ENCODE measurements around the gene ZNF573.
"Not testable (repeated sequence)": the region's sequence is repeated elsewhere in the genome, so short reads cannot be mapped to it uniquely, and the experiment has no call there.

Gene ZNF573

DNA sequence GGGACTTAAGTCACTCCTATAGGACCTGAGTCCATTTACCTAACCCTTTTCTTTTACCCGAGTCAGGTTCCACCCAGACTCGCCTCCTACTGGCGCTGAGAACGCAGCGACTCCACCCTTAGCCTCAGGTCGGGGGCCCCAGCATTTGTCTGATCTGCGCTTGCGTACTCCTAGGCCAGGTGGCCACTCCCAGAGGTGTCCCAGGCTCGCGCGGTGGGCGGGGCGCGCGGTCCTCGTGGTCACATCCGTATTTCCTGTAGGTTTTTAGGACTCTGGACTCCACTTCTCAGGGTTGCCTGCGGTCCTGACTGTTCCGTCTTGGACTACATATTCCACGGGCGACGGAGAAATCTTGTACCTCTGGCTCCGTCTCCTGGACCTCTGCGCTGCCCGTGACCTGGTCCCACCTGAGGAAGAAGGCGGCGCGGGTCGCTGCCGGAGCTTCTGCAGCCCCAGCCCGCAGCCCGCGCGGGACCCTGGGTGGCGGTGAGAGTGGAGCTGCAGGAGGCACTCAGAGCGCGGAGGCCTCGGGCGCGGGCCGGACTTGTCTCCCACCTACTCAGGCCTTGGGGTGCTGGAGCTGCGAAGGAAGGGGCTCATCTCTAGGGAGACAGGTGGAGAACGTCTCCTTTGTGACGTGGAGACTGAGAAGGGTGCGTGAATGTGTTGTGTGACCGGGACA, 11.0 kb upstream of the ZNF573 start:
- TF ChIP-seq, protein P1, sequence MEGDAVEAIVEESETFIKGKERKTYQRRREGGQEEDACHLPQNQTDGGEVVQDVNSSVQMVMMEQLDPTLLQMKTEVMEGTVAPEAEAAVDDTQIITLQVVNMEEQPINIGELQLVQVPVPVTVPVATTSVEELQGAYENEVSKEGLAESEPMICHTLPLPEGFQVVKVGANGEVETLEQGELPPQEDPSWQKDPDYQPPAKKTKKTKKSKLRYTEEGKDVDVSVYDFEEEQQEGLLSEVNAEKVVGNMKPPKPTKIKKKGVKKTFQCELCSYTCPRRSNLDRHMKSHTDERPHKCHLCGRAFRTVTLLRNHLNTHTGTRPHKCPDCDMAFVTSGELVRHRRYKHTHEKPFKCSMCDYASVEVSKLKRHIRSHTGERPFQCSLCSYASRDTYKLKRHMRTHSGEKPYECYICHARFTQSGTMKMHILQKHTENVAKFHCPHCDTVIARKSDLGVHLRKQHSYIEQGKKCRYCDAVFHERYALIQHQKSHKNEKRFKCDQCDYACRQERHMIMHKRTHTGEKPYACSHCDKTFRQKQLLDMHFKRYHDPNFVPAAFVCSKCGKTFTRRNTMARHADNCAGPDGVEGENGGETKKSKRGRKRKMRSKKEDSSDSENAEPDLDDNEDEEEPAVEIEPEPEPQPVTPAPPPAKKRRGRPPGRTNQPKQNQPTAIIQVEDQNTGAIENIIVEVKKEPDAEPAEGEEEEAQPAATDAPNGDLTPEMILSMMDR (IDR thresholded peaks at IDR 0.05; ENCODE audit: control insufficient read depth, insufficient read depth, low read depth, low read length, missing control alignments): no peak
- DNase-seq (ENCODE audit: low read depth): no peak

DNA sequence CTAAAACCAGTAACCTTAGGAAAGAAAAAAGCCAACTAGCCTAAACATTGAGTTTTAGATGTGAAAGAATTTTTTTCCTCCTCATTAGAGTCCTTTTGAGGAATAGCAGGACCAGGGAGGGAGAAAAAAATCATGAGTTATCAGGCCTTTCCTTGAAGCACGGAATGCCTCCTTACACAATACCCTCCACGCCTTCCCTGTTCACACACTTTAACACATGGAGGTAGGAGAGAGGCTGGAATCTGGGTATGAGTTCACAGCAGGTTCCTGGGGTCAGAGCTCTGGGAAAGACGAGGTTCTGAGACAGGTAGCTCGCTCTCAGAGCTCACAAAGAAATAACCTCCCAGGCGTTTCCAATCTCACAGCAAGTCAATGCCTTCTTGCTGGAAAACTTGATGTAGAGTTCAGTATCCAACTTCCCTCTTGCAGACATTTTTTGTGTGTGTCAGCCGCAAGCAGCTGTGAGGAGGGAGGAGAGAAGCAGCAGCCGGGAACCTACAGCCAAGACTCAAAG, 716 bp downstream of the ZNF573 start:
- H3K4me3 ChIP-seq (ENCODE audit: control insufficient read depth, low read depth, low read length): peak overlapping the region; percentile 66
- TF ChIP-seq, protein P1 (IDR thresholded peaks at IDR 0.05; ENCODE audit: control insufficient read depth, insufficient read depth, low read depth, low read length, missing control alignments): no peak
- no peak for DNase-seq (ENCODE audit: low read depth)

More for the DNA sequence above, 11.0 kb upstream of the ZNF573 start:
- H3K4me3 ChIP-seq (ENCODE audit: control insufficient read depth, low read depth, low read length): no peak overlapping the region

DNA sequence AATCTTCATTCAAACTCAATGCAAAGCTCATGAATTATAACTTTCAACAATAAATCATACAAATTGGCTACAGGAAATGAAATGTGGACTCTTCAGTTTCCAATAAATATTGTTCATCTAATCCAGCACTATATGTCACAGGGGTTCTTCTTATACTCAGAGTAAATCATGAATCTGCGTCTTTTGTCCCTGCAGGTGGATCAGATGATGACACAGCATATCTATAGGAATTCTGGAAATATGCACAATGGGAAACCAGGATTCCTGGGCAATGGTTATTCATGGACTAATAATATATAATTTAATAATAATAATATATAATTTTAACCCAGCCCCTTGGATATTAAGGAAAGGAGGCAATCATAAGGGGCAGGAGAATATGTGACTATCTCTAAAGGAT, 8.4 kb downstream of the ZNF573 start:
- no peak overlapping the region for H3K4me3 ChIP-seq (ENCODE audit: control insufficient read depth, low read depth, low read length)
- TF ChIP-seq, protein P1 (IDR thresholded peaks at IDR 0.05; ENCODE audit: control insufficient read depth, insufficient read depth, low read depth, low read length, missing control alignments): no peak
- DNase-seq (ENCODE audit: low read depth): no peak

DNA sequence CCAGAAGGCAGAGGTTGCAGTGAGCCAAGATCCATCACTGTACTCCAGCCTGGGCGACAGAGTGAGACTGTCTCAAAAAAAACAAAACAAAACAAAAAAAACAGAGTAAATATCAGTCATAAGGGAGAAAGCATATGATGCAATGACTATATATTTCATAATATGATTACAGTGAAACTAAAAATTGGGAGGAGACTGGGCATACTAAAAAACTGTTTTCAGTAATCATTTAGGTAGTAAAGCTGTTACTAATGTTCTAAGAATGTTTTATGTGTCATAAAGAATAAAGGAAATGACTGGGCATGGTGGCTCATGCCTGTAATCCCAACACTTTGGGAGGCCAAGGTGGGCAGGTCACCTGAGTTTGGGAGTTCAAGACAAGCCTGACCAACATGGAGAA, 15.9 kb downstream of the ZNF573 start:
- H3K4me3 ChIP-seq (ENCODE audit: control insufficient read depth, low read depth, low read length): no peak overlapping the region
- TF ChIP-seq, protein P1 (IDR thresholded peaks at IDR 0.05; ENCODE audit: control insufficient read depth, insufficient read depth, low read depth, low read length, missing control alignments): no peak
- no peak for DNase-seq (ENCODE audit: low read depth)

DNA sequence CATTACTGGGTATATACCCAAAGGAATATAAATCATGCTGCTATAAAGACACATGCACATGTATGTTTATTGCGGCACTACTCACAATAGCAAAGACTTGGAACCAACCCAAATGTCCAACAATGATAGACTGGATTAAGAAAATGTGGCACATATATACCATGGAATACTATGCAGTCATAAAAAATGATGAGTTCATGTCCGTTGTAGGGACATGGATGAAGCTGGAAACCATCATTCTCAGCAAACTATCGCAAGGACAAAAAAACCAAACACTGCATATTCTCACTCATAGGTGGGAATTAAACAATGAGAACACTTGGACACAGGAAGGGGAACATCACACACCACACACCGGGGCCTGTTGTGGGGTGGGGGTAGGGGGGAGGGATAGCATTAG, 21.7 kb downstream of the ZNF573 start:
- DNase-seq (ENCODE audit: low read depth): not testable (repeated sequence)

DNA sequence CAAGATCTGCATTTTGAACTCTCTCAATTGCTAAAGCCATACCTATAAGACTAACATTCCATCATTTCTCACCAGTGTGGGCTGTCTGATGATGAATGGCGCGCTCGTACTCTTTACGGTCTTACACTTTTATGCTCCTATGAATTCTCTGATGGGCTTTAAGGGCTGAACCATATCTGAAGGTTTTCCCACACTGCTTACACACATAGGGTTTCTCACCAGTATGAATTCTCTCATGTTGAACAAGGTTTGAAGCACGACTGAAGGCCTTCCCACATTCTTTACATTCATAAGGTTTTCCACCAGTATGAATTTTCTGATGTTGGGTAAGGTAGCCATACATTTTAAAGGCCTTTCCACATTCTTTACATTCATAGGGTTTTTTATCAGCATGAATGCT, 41.0 kb downstream of the ZNF573 start:
- no peak for DNase-seq (ENCODE audit: low read depth)
- no peak overlapping the region for H3K4me3 ChIP-seq (ENCODE audit: control insufficient read depth, low read depth, low read length)
- TF ChIP-seq, protein P1 (IDR thresholded peaks at IDR 0.05; ENCODE audit: control insufficient read depth, insufficient read depth, low read depth, low read length, missing control alignments): no peak

More for the DNA sequence above, 21.7 kb downstream of the ZNF573 start:
- H3K4me3 ChIP-seq (ENCODE audit: control insufficient read depth, low read depth, low read length): not testable (repeated sequence)

DNA sequence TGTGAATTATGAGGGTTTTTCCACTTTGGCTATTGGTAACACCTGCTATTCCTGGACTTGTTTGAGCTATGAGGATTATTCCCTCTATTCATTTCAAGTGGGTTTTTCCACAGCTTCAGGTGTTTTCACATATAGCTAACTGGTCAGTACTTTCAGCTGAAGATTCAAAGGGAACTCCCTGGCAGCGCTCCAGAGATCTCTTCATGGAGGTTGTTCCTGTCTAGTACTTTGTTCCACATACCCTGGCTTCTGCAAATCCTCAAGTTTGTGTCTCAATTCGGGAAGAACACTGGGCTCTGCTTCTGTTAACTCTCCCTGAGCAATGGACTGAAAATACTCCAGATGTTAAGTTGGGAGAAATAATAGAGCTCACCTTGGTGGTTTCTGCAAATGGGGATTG, 54.2 kb downstream of the ZNF573 start:
- TF ChIP-seq, protein P1 (IDR thresholded peaks at IDR 0.05; ENCODE audit: control insufficient read depth, insufficient read depth, low read depth, low read length, missing control alignments): no peak
- H3K4me3 ChIP-seq (ENCODE audit: control insufficient read depth, low read depth, low read length): no peak overlapping the region
- DNase-seq (ENCODE audit: low read depth): no peak
